Endothelial cell of umbilical vein (primary cell): ENCODE results near the gene LYPLAL1. TPM values are rescaled to one million over a fixed set of nuclear protein-coding genes. Genes with fewer than 3 reads are reported as not detected.

ENCODE experiments used
- BruUV-seq: library from RNA; stranded (reverse); fragments of 400-500 nt; replicated peaks from 2 replicates; lab custom pipeline; 2021; lab: Mats Ljungman, UMichigan
- CTCF ChIA-PET: fragments of 300-600, 350-600 bp; sonication (Branson Sonifier 250); formaldehyde crosslinking; loops from one replicate; lab custom pipeline; 2021; ENCODE audit warnings: antibody characterized with exemption, inconsistent platforms; lab: Charles Lee
- POLR2A ChIA-PET: fragments of 300-600, 350-600 bp; sonication (Branson Sonifier 250); formaldehyde crosslinking; loops from one replicate; lab custom pipeline; 2021; ENCODE audit warnings: antibody characterized with exemption, inconsistent platforms; lab: Charles Lee
- DNase-seq: peaks from one replicate; pipeline ENCODE4 v3.0.0-alpha.2; 2011; ENCODE audit warnings: low read depth, low spot score
- FAIRE-seq: peaks from 2 replicates; lab custom pipeline; 2011; peaks lifted over from hg19 to GRCh38; lab: Jason Lieb, UNC
- H2AFZ ChIP-seq: 2 replicates; pipeline ENCODE4 v1.6.0; 2012; ENCODE audit warnings: low read depth, low read length, control low read depth, inconsistent platforms
- H3K27ac ChIP-seq: 2 replicates; pipeline ENCODE4 v1.5.1; 2011; ENCODE audit warnings: low read depth, mild to moderate bottlenecking, control low read depth, low read length, moderate library complexity; ENCODE audit not compliant: insufficient read depth
- H3K27me3 ChIP-seq, 2 experiments: 2 replicates each; pipeline versions ENCODE4 v1.6.0 to v1.6.1; 2011; ENCODE audit warnings: low read length in 2 of 2, mixed read lengths in 1 of 2; ENCODE audit not compliant: control insufficient read depth in 2 of 2, insufficient read depth in 2 of 2
- H3K36me3 ChIP-seq, 2 experiments: 2 replicates in 1 of 2; 3 replicates in 1 of 2; pipeline ENCODE4 v1.5.1; 2011; ENCODE audit warnings: low read length in 2 of 2, mild to moderate bottlenecking in 1 of 2, moderate library complexity in 1 of 2; ENCODE audit not compliant: control insufficient read depth in 2 of 2, insufficient read depth in 2 of 2; ENCODE audit errors: extremely low read depth in 1 of 2
- H3K4me1 ChIP-seq: 3 replicates; pipeline ENCODE4 v1.5.1; 2011; ENCODE audit warnings: mild to moderate bottlenecking, low read length; ENCODE audit not compliant: control insufficient read depth, insufficient read depth; ENCODE audit errors: extremely low read depth
- H3K4me2 ChIP-seq: 2 replicates; pipeline ENCODE4 v1.6.1; 2011; ENCODE audit warnings: low read length, control low read depth, mixed read lengths; ENCODE audit not compliant: insufficient read depth
- H3K4me3 ChIP-seq, 3 experiments: fragments of 200-600 bp in 1 of 3; sonication (generic), shearing (Covaris generic) in 1 of 3; replicated peaks in 1 of 3; 2 replicates each; pipeline ENCODE4 v1.5.1; 2011 to 2016; ENCODE audit warnings: control low read depth in 3 of 3, low read length in 3 of 3, mild to moderate bottlenecking in 2 of 3, inconsistent platforms in 1 of 3, low read depth in 1 of 3, moderate library complexity in 1 of 3; ENCODE audit not compliant: insufficient read depth in 1 of 3
- H3K79me2 ChIP-seq: 2 replicates; pipeline ENCODE4 v1.6.0; 2012; ENCODE audit warnings: low read length, inconsistent platforms; ENCODE audit not compliant: control insufficient read depth, insufficient read depth
- H3K9ac ChIP-seq: replicated peaks from 2 replicates; pipeline ENCODE3; 2011; ENCODE audit warnings: low read length, control low read depth; ENCODE audit not compliant: insufficient read depth; ENCODE audit errors: extremely low read depth
- H3K9me1 ChIP-seq: replicated peaks from 3 replicates; pipeline ENCODE4 v1.6.0; 2011; ENCODE audit warnings: mild to moderate bottlenecking, low read length; ENCODE audit not compliant: control insufficient read depth, insufficient read depth; ENCODE audit errors: extremely low read depth
- H3K9me3 ChIP-seq: replicated peaks from 2 replicates; pipeline ENCODE4 v1.5.1; 2012; ENCODE audit warnings: low read length, inconsistent platforms; ENCODE audit not compliant: control insufficient read depth, insufficient read depth
- H4K20me1 ChIP-seq: replicated peaks from 2 replicates; pipeline ENCODE3; 2011; ENCODE audit warnings: mild to moderate bottlenecking, low read length; ENCODE audit not compliant: control insufficient read depth, insufficient read depth; ENCODE audit errors: extremely low read depth
- CTCF ChIP-seq, 2 donors: IDR thresholded peaks; 1 replicate in 1 of 2; 2 replicates in 1 of 2; pipeline ENCODE4 v1.5.1; 2011; ENCODE audit warnings: low read length in 2 of 2, mild to moderate bottlenecking in 2 of 2, moderate library complexity in 2 of 2, control low read depth in 1 of 2, inconsistent platforms in 1 of 2, low read depth in 1 of 2; ENCODE audit not compliant: insufficient read depth in 1 of 2; ENCODE audit errors: extremely low read depth in 1 of 2
- EZH2 ChIP-seq: IDR thresholded peaks from 2 replicates; pipeline ENCODE4 v1.6.1; 2012; ENCODE audit warnings: borderline replicate concordance, low read depth, mild to moderate bottlenecking, moderate library complexity, low read length, inconsistent platforms; ENCODE audit not compliant: severe bottlenecking
- FOS ChIP-seq: IDR thresholded peaks from 2 replicates; pipeline ENCODE4 v1.6.1; 2011; ENCODE audit warnings: mild to moderate bottlenecking, low read length, moderate library complexity, borderline replicate concordance; ENCODE audit not compliant: insufficient read depth
- GATA2 ChIP-seq: IDR thresholded peaks from 2 replicates; pipeline ENCODE4 v1.7.0; 2011; ENCODE audit warnings: low read depth, mild to moderate bottlenecking, moderate library complexity, mixed read lengths, low read length; ENCODE audit not compliant: insufficient read length, insufficient read depth
- MAX ChIP-seq: IDR thresholded peaks from 2 replicates; pipeline ENCODE4 v1.6.1; 2011; ENCODE audit not compliant: insufficient read depth, insufficient read length
- POLR2A ChIP-seq: IDR thresholded peaks from 2 replicates; pipeline ENCODE4 v1.6.1; 2012; ENCODE audit warnings: low read depth, mild to moderate bottlenecking, control low read depth, low read length
- POLR2AphosphoS5 ChIP-seq: IDR thresholded peaks from 2 replicates; pipeline ENCODE4 v1.6.1; 2012; ENCODE audit warnings: low read depth, mild to moderate bottlenecking, control low read depth, low read length, moderate library complexity; ENCODE audit not compliant: insufficient read depth
- dilution Hi-C: fragments of 300-500 bp; cut with MboI; formaldehyde crosslinking; loops from one replicate; pipeline ENCODE4 v1.15.0; 2019; ENCODE audit warnings: low sequenced_read_pairs; ENCODE audit not compliant: extremely low pct_ligation_motif_present
- intact Hi-C: fragments of 100-400 bp; cut with micrococcal nuclease; formaldehyde crosslinking; loops from one replicate; pipeline ENCODE4 v1.10.0; 2022
- polyA plus RNA-seq, 4 experiments: library from polyadenylated mRNA; depleted of rRNA in 3 of 4; stranded (reverse) in 3 of 4; unstranded in 1 of 4; fragments of >200 nt; gene quantifications; 2 replicates each; pipeline versions ENCODE4 v1.2.1 to v1.2.3, GENCODE V29; 2011 to 2012; ENCODE audit warnings: missing spikeins in 1 of 4
- total RNA-seq: library from RNA; stranded (reverse); gene quantifications from 2 replicates; pipeline ENCODE4 v1.2.3, GENCODE V29; 2021

Gene LYPLAL1
- total and polyA plus RNA-seq, 2 donors (not counting 3 experiments of a cell fraction or from before 2014, with no cell fraction given), result 7.4 to 25.4 TPM

- Histone ChIP-seq H2AFZ (no peak overlapping the region), H3K27me3 (no peaks in the 10 kb centered on the region), H3K4me3 (no peak overlapping the region), H4K20me1 (no peaks in the 10 kb centered on the region), H3K9me1 (no peaks in the 10 kb centered on the region), H3K27ac (no peak overlapping the region), H3K9ac (no peak overlapping the region), H3K79me2 (no peaks in the 10 kb centered on the region), H3K36me3 (no peaks in the 10 kb centered on the region), H3K4me1 (no peaks in the 10 kb centered on the region), H3K9me3 (no peaks in the 10 kb centered on the region), H3K4me2 (no peak overlapping the region)
- no peak for DNase-seq
- FAIRE-seq, result no peak
- ChIA-PET POLR2A (no interaction called here), CTCF (no interaction called here)
- BruUV-seq, result no TSS peak
- dilution Hi-C loops (no loop called here), intact Hi-C loops (no loop called here)
- no peak for TF ChIP-seq FOS
- TF ChIP-seq POLR2A, result no peak
- no peak for TF ChIP-seq GATA2
- TF ChIP-seq CTCF (IDR thresholded peaks at IDR 0.05; ENCODE audit: extremely low read depth in 1 of 2, insufficient read depth in 1 of 2, low read depth in 1 of 2, low read length in 2 of 2), result no peak
- no peak for TF ChIP-seq MAX
- no peak for TF ChIP-seq EZH2
- no peak for TF ChIP-seq POLR2AphosphoS5
Observed at GRCh38 chr1:219124163-219124562, 49.5 kb upstream of the LYPLAL1 start.
